Activated effector memory CD4-positive, alpha-beta T cell treated with Interleukin-2 at 50 U/mL for 16 hours (primary cell): ENCODE data around the gene ZNF491.
A peak's percentile ranks its signal among the peaks of the same experiment; 100 is the strongest.
"Not testable (repeated sequence)": the region's sequence is repeated elsewhere in the genome, so short reads cannot be mapped to it uniquely, and the experiment has no call there.

Experiments
- DNase-seq: peaks from one replicate; pipeline ENCODE4 v3.0.0-alpha.2; 2020

The ZNF491 gene

DNA sequence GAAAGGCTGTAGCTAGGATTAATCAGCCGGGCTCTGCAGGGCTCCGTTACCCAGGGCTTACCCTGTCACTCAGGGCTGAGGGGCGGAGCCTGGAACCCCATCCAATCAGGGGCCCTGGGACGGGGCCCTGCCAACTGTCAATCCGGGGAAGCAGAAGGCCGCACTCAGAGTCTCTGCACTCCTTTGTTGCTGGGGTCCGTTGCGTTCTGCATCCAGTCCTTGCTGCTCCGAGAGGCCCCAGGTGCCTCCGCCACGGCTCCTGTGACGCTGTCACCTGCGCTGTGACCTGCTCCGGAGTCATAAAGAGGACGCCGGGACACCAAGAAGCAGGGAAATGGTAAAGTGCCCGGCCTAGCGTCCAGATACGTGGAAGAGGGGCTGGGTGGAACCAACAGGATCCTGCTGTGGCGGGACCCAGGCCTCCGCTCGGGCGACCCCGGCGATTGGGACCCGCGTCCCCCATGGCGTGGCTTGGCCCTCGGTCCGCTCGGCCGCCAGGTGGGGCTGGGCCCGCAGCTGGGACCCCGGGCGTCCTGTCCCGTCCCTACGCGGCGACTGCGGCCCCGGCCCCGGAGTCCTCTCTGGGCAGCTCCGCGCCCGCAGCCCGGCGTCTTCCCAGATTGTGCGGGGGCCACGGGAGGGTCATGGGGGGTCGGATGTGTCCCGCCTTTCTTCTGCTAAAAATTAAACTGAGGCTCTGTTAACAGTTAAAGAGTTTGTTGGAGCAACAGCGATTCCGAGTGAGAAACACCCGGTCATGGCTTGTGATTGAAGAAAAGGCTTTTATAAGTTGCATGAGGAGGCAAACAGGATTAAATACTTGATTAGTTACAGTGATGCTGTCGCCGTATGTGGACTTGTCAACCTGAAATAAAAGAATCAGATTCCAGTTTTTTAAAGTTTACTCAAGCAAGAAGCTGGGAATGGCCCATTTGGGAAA is at the start of gene ZNF491:
Gene ZNF491, plus strand, starts transcription at position 133 of the 940 bp plus-strand sequence. CDS start 7,431 bp downstream, outside the sequence.
- peak; percentile 75 for DNase-seq

- no peak for DNase-seq
These were observed 48.6 kb upstream of the ZNF491 start for GRCh38 chr19:11749751-11750150.

GRCh38 chr19:11752244-11752736 is 46.0 kb upstream of the ZNF491 start:
- no peak for DNase-seq

DNA sequence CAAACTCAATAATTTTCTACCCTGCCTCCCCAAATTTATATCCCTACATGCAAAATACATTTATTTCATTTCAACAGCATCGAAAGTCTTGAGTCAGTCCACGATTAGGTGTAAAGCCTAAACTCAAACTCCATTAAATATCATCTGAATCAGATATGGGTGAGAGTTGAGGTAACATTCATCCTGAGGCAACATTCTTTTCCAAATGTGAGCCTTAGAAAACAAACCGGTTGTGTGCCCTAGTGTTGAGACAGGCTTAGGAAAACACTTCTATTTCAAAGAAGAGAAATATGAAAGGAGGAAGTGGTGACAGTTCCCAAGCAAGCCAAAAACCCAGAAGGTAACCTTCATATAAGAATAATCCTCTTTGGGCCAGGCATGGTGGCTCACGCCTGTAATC is 43.7 kb upstream of the ZNF491 start:
- DNase-seq: no peak

DNA sequence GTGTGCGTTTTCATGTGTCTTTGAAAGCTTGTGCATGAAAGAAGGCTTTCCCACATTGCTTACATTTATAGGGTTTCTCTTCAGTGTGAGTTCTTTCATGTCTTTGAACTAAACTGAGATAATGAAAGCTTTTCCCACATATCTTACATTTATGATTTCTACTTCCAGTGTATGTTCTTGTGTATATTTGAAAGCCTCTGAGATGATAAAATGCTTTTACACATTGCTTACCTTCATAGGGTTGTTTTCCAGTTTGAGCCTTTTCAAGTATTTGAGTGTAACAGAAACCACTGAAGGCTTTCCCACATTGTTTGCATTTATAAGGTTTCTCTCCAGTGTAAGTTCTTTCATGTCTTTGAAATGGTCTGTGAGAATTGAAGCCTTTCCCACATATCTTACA is 41.4 kb upstream of the ZNF491 start:
- no peak for DNase-seq

DNA sequence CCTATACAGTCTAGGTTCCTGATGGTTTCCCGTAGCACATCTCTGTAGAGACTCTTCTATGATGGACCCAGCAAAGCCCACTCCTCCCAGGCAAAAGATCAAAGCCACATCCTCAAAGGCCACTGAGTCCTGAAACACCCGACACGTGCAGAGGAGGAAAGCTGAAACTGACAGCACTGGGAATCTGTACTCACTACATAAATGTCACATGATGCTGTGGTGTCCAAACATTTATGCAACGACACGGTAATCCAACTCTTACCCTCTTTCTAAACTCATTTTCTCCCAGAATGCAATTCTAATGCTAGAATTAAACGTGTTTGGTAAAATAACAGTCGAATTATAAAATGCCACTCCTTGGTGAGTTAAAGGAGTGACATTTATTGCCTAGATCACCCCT is 38.5 kb upstream of the ZNF491 start:
- no peak for DNase-seq

- DNase-seq: no peak
These were observed 35.2 kb upstream of the ZNF491 start for GRCh38 chr19:11763117-11763516.

DNA sequence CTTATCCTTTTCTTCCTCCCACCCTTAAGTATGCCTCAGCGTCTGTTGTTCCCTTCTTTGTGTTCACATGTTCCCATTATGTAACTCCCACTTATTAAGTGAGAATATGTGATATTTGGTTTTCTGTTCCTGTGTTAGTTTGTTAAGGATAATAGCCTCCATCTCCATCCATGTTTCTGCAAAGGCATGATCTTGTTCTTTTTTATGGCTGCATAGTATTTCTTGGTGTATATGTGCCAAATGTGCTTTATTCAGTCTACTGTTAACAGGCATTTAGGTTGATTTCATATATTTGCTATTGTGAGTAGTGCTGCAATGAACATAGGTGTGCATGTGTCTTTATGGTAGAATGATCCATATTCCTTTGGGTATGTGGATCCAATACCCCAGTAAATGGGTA is 34.7 kb upstream of the ZNF491 start:
- no peak for DNase-seq

DNA sequence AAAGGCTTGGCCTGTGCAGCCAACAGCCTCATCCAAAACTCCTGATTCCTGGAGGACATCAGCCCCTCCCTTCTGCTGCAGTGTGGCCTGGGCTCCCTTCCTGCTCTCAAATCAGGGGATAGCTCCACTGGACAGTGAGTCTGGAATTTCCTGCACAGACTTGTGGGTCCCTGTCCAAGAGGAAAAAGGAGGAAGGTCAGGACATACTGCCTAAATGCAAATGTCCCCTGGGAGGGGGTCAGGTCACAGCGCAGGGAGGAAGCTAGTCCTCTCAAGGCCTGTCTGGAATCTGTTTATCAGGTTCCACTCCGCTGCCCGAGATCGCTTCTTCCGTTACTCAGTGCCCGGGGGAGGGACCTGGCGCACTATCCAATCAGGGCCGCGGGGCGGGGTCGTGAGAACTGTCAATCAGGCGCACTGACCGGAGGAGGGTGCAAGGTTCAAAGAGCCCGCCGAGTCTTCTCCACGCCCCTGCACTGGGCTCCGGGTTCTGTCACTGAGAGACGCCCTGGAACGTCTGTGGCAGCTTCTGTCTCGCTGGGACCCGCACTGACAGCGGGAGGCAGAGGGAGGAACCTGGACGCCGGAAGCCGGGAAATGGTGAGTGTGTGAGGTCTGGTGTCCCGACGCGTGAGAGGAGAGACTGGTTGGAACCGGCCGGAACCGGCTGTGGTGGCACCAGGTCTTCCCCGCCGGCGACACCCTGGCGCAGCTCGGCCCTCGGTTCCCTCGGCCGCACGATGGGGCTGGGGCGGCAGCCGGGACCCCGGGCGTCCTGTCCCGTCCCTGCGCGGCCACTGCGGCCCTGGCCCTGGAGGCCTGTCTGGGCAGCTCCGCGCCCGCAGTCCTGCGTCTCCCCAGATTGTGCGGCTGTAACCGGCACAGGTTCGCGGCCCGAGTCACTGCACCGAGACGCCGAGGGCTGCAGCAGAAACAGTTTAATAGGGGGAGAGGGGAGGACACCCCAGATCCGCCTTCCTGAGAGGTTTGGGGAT is 31.4 kb upstream of the ZNF491 start, which contains the start of gene ZNF441:
Gene ZNF441, plus strand, starts transcription at position 404 of the 995 bp plus-strand sequence. Its CDS starts 194 bp downstream, at position 598.
- peak; percentile 87 for DNase-seq

- peak; percentile 2 for DNase-seq
These were observed 30.6 kb upstream of the ZNF491 start for GRCh38 chr19:11767633-11768133.

DNA sequence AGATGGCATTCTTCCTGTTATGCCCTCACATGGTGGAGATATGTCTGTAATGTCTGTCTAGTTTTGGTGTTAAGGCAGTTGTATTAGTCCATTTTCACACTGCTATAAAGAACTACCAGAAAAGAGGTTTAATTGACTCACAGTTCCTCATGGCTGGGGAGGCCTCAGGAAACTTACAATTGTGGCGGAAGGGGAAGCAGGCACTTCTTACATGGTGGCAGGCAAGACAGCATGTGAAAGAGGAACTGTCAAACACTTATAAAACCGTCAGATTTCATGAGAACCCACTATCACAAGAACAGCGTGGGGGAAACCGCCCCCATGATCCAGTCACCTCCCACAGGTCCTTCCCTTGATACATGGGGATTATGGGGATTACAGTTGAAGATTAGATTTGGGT is 28.3 kb upstream of the ZNF491 start:
- no peak for DNase-seq

- DNase-seq: not testable (repeated sequence)
These were observed 26.8 kb upstream of the ZNF491 start for GRCh38 chr19:11771520-11771919.

DNA sequence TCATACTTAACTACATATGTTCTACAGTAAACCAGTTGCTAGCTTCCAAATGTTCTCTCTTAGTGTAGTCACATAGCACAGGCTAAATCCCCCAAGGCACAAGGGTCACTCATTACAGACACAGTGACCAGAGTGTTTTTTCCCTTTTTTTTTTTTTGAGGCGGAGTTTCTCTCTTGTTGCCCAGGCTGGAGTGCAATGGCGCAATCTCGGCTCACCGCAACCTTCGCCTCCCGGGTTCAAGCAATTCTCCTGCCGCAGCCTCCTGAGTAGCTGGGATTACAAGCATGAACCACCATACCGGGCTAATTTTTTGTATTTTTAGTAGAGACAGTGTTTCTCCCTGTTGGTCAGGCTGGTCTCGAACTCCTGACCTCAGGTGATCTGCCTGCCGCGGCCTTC is 21.7 kb upstream of the ZNF491 start:
- DNase-seq: not testable (repeated sequence)

DNA sequence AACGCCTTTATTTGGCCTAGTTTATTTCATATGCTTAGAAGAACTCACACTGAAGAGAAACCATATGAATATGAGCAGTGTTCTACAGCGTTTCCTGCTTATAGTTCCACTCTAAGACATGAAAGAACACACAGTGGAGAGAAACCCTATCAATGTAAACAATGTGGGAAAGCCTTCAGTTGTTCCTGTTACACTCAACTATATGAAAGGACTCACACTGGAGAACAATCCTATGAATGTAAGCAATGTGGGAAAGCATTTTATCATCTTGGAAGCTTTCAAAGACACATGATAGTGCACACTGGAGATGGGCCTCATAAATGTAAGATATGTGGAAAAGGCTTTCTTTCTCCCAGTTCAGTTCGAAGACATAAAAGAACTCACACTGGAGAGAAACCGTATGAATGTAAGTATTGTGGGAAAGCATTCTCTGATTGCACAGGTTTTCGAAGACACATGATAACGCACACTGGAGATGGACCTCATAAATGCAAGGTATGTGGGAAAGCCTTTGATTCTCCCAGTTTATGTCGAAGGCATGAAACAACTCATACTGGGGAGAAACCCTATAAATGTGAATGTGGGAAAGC is 17.8 kb upstream of the ZNF491 start:
- no peak for DNase-seq

DNA sequence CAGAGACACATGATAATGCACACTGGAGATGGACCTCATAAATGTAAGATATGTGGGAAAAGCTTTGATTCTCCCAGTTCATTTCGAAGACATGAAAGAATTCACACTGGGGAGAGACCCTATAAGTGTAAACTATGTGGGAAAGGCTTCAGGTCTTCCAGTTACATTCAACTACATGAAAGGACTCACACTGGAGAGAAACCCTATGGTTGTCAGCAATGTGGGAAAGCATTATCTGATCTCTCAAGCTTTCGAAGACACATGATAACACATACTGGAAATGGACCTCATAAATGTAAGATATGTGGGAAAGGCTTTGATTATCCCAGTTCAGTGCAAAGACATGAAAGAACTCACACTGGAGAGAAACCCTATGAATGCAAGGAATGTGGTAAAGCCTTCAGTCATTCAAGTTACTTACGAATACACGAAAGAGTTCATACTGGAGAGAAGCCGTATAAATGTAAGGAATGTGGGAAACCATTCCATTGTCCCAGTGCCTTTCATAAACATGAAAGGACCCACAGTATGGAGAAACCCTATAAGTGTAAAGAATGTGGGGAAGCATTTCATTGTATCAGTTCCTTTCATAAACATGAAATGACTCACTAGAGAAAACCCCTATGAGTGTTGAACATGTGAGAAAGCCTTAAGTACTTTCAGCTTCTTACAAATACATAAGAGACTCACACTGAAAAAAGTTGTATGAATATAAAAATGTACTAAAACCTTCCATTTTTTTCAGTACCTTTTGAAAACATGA is 16.8 kb upstream of the ZNF491 start:
- no peak for DNase-seq

DNA sequence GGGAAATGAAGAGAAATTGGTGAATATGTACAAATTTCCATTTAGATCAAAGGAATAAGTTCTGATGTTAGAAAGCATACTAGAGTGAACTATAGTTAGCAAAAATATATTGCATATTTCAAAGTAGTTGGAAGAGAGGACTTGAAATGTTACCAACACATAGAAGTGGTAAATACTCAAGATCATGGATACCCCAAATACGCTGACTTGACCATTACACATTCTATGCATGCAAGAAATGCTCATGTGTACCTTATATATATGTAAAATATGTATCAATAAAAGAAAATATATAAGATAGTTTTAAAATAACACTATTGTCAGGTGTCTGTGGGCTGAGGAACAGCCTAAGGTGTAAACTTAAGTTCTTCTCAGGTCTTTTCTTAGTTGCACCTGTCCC is 14.6 kb upstream of the ZNF491 start:
- no peak for DNase-seq

DNA sequence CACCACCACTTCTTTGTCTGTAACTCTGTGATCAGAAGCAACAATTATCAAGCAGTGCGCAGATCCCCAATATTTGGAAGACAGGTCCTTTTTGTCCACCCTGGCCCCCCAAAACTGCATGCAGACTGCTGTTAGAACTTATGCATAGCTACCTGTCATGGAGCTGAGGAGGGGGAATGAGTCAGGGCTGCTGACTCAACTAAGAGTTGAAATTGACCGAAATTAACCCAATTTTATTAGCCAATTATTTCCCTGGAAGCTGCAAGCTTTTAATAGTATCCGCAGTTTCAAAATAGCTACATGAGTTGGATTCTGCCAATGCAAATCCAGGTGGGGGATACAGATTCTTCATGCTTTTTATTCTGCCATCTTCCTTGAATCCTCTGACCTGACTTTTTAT is 14.0 kb upstream of the ZNF491 start:
- no peak for DNase-seq

DNA sequence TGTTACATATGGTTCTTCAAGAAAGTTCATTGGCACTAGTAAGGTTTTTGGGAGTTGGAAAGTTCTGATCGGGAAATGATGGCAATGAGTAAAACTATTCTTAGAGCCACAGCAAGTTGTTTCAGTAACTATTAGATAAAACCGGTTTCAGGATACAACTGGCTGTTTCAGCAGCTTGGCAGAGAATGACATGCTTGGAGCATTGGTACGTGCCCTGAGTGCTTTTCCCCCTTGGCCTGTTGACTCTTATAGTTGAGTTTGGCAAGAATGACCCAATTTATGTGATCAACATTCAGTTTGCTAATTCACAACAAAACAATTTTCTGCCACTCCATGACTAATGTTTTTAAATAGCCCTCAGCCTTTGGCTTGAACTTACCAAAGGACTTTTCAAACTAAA is 10.8 kb upstream of the ZNF491 start:
- DNase-seq: no peak

- DNase-seq: no peak
These were observed 5.4 kb upstream of the ZNF491 start for GRCh38 chr19:11792942-11793341.

- peak; percentile 54 for DNase-seq
These were observed 832 bp upstream of the ZNF491 start for GRCh38 chr19:11797491-11797890.

DNA sequence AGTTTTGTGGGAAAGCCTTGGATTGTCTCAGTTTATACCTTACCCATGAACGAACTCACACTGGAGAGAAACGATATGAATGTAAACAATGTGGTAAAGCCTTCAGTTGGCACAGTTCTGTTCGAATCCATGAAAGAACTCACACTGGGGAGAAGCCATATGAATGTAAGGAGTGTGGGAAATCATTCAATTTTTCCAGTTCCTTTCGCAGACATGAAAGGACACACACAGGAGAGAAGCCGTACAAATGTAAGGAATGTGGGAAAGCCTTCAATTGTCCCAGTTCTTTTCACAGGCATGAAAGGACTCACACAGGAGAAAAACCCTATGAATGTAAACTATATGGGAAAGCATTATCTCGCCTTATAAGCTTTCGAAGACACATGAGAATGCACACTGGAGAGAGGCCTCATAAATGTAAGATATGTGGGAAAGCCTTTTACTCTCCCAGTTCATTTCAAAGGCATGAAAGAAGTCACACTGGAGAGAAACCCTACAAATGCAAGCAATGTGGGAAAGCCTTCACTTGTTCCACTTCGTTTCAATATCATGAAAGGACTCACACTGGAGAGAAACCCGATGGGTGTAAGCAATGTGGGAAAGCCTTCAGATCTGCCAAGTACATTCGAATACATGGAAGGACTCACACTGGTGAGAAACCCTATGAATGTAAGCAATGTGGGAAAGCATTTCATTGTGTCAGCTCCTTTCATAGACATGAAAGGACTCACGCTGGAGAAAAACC is 8.2 kb downstream of the ZNF491 start:
- no peak for DNase-seq
